ENCODE results near the gene ADGRG3.
"Not testable (repeated sequence)": the region's sequence is repeated elsewhere in the genome, so short reads cannot be mapped to it uniquely, and the experiment has no call there.

DNA sequence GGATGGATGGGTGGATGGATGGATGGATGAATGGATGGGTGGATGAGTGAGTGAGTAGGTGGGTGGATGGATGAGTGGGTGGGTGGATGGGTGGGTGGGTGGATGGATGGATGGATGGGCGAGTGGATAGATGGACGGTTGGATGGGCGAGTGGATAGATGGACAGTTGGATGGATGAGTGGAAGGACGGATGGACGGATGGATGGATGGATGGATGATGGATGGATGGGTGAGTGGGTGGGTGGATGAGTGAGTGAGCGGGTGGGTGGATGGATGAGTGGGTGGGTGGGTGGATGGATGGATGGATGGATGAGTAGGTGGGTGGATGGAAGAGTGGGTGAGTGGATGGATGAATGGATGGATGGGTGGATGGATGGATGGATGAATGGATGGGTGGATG, 61.7 kb downstream of the ADGRG3 start:
- TF ChIP-seq EZH2phosphoT487 (IDR thresholded peaks at IDR 0.05; ENCODE audit: unreplicated experiment); CTCF (conservative IDR thresholded peaks at IDR 0.05; ENCODE audit: low read depth in 2 of 2); EZH2 (IDR thresholded peaks at IDR 0.05; ENCODE audit: low read depth, unreplicated experiment): not testable (repeated sequence)

All from GM23338 (cell line).